HepG2 (cell line): ENCODE measurements around the gene GRB2. TPM values are rescaled to one million over a fixed set of nuclear protein-coding genes. Genes with fewer than 3 reads are reported as not detected.

Experiments
- HHEX ChIP-seq: IDR thresholded peaks from 2 replicates; pipeline ENCODE4 v1.6.1; 2016; ENCODE audit warnings: control low read depth
- HOXA9 ChIP-seq: sonication (generic); formaldehyde crosslinking; IDR thresholded peaks from 2 replicates; pipeline ENCODE4 v1.8.1; 2022; ENCODE audit warnings: missing genetic modification reagents, mild to moderate bottlenecking, moderate library complexity, borderline replicate concordance
- IKZF4 ChIP-seq: sonication (generic); formaldehyde crosslinking; IDR thresholded peaks from 2 replicates; pipeline ENCODE4 v1.5.1; 2020; ENCODE audit warnings: borderline replicate concordance, mild to moderate bottlenecking, low read depth, missing genetic modification reagents; ENCODE audit errors: not compliant biosample characterization
- KDM2A ChIP-seq: sonication (generic); formaldehyde crosslinking; IDR thresholded peaks from 2 replicates; pipeline ENCODE4 v1.4.0; 2020; ENCODE audit warnings: low read depth, missing genetic modification reagents, borderline replicate concordance
- KLF6 ChIP-seq: IDR thresholded peaks from 2 replicates; pipeline ENCODE4 v1.8.0; 2016; ENCODE audit warnings: missing biosample characterization, missing genetic modification reagents
- KLF9 ChIP-seq: IDR thresholded peaks from 2 replicates; pipeline ENCODE4 v1.6.1; 2016; ENCODE audit warnings: low read depth
- PITX1 ChIP-seq: sonication (generic); formaldehyde crosslinking; IDR thresholded peaks from 2 replicates; pipeline ENCODE4 v1.5.1; 2020; ENCODE audit warnings: mild to moderate bottlenecking, missing genetic modification reagents
- SALL2 ChIP-seq: sonication (generic); formaldehyde crosslinking; IDR thresholded peaks from 2 replicates; pipeline ENCODE4 v1.8.1; 2023; ENCODE audit warnings: mild to moderate bottlenecking, missing genetic modification reagents, inconsistent platforms
- TEAD3 ChIP-seq: optimal IDR thresholded peaks from 2 replicates; pipeline ENCODE3; 2016; ENCODE audit warnings: borderline replicate concordance
- TOPORS ChIP-seq: sonication (generic); formaldehyde crosslinking; IDR thresholded peaks from 2 replicates; pipeline ENCODE4 v1.8.0; 2023; ENCODE audit warnings: mild to moderate bottlenecking, missing genetic modification reagents
- ZFX ChIP-seq: sonication (generic); formaldehyde crosslinking; IDR thresholded peaks from 2 replicates; pipeline ENCODE4 v1.4.0; 2020; ENCODE audit warnings: mild to moderate bottlenecking, low read depth, missing genetic modification reagents, moderate library complexity
- ZNF292 ChIP-seq: sonication (generic); formaldehyde crosslinking; IDR thresholded peaks from 2 replicates; pipeline ENCODE4 v1.8.1; 2022; ENCODE audit warnings: mild to moderate bottlenecking, low read depth, missing genetic modification reagents, borderline replicate concordance
- ZNF333 ChIP-seq: sonication (generic); formaldehyde crosslinking; IDR thresholded peaks from 2 replicates; pipeline ENCODE4 v1.4.0; 2020; ENCODE audit warnings: mild to moderate bottlenecking, missing genetic modification reagents, borderline replicate concordance
- ZNF496 ChIP-seq: sonication (generic); formaldehyde crosslinking; IDR thresholded peaks from 2 replicates; pipeline ENCODE4 v1.8.1; 2023; ENCODE audit warnings: mild to moderate bottlenecking, moderate library complexity, missing genetic modification reagents; ENCODE audit not compliant: insufficient replicate concordance
- ZNF660 ChIP-seq: sonication (generic); formaldehyde crosslinking; IDR thresholded peaks from 2 replicates; pipeline ENCODE4 v1.5.1; 2020; ENCODE audit warnings: mild to moderate bottlenecking, low read depth, missing genetic modification reagents, borderline replicate concordance
- ZNF781 ChIP-seq: sonication (generic); formaldehyde crosslinking; IDR thresholded peaks from 2 replicates; pipeline ENCODE4 v1.5.1; 2020; ENCODE audit warnings: borderline replicate concordance, mild to moderate bottlenecking, missing genetic modification reagents; ENCODE audit errors: not compliant biosample characterization
- polyA plus RNA-seq, 8 experiments: library from polyadenylated mRNA; depleted of rRNA in 3 of 8; stranded (reverse) in 7 of 8; unstranded in 1 of 8; fragments of >200 nt; fragmentation: Illumina TruSeq in 4 of 8; extraction: Trizol in 4 of 8; gene quantifications; 2 replicates each; pipeline versions ENCODE4 v1.2.1 to v1.2.3, GENCODE V29; 2011 to 2016; ENCODE audit warnings: low read depth in 4 of 8, missing spikeins in 1 of 8, mixed read lengths in 1 of 8; ENCODE audit not compliant: insufficient read depth in 1 of 8
- total RNA-seq, 5 experiments: library from RNA; depleted of rRNA; stranded (reverse); fragments of >200 nt; fragmentation: Illumina TruSeq; extraction: Trizol; gene quantifications; 2 replicates each; pipeline ENCODE4 v1.2.3, GENCODE V29; 2016; ENCODE audit warnings: low read depth in 1 of 5
- TF ChIP-seq, protein P1 (sequence below): sonication (generic); formaldehyde crosslinking; IDR thresholded peaks from 2 replicates; pipeline ENCODE4 v1.8.0; 2022; ENCODE audit warnings: mild to moderate bottlenecking, missing genetic modification reagents
- TF ChIP-seq, protein P2 (sequence below): sonication (generic); formaldehyde crosslinking; IDR thresholded peaks from 2 replicates; pipeline ENCODE4 v1.5.0; 2020; ENCODE audit warnings: missing genetic modification reagents
- TF ChIP-seq, protein P3 (sequence below): sonication (generic); formaldehyde crosslinking; IDR thresholded peaks from 2 replicates; pipeline ENCODE4; 2020; ENCODE audit warnings: missing genetic modification reagents, mild to moderate bottlenecking, borderline replicate concordance
- TF ChIP-seq, protein P4 (sequence below): sonication (generic); formaldehyde crosslinking; IDR thresholded peaks from 2 replicates; pipeline ENCODE4 v1.5.1; 2020; ENCODE audit warnings: missing genetic modification reagents, mild to moderate bottlenecking, borderline replicate concordance
- TF ChIP-seq, protein P5 (sequence below): sonication (generic); formaldehyde crosslinking; IDR thresholded peaks from 2 replicates; pipeline ENCODE4 v1.4.0; 2020; ENCODE audit warnings: missing genetic modification reagents, mild to moderate bottlenecking, borderline replicate concordance

The GRB2 gene
- total and polyA plus RNA-seq, 2 of the 13 experiments (the other 11 are each of a cell fraction or from before 2014, with no cell fraction given) = 84.6 to 92.3 TPM

DNA sequence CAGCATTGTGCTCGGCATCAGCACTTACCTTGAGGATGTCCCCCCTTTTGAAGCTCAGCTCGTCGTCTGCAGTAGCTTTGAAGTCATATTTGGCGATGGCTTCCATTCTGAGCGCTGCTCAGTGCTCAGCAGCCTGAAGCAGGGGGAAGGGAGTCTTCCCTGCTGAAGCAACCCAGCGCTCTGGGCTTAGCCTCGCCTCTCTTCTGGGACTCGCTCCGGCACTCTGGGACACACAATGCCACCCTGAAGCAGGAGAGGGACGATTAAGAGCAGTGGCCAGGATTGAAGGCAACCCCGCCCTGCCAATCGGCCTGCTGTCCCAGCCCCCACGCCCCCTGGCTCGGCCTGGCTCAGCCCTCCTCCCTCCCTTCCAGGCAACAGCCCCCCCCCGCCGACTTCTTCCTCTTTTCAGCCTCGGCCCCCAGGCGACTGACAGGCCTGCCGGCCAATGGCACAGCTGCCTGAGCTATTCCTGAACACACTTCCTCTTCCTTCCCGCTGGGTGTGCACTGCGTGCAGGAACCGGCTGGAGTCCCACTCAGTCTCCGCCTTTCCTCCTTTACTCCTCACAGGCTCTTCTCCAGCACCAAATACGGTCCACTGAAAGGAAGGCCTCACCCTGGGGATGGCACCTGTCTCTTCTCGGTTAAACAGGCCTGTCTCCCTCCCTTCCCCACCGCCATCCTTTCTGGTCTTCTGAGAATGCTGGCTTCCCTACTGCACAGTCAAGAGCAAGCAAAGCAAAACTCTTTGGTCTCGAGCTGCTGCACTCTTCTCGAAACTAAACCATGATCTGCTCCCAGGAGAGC, 11.8 kb downstream of the GRB2 start (continued):
- TF ChIP-seq, protein P1, sequence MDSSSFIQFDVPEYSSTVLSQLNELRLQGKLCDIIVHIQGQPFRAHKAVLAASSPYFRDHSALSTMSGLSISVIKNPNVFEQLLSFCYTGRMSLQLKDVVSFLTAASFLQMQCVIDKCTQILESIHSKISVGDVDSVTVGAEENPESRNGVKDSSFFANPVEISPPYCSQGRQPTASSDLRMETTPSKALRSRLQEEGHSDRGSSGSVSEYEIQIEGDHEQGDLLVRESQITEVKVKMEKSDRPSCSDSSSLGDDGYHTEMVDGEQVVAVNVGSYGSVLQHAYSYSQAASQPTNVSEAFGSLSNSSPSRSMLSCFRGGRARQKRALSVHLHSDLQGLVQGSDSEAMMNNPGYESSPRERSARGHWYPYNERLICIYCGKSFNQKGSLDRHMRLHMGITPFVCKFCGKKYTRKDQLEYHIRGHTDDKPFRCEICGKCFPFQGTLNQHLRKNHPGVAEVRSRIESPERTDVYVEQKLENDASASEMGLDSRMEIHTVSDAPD = no peak
- TF ChIP-seq, protein P2, sequence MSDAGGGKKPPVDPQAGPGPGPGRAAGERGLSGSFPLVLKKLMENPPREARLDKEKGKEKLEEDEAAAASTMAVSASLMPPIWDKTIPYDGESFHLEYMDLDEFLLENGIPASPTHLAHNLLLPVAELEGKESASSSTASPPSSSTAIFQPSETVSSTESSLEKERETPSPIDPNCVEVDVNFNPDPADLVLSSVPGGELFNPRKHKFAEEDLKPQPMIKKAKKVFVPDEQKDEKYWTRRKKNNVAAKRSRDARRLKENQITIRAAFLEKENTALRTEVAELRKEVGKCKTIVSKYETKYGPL (CRISPR knock-in tag) = no peak
- 0 out of 2 replicates have a peak, but pooled peaks have one; percentile 10 for TF ChIP-seq TOPORS (CRISPR knock-in tag)
- peak; percentile 85; the same call in 1 of the 2 replicates for TF ChIP-seq KDM2A
- no peak for TF ChIP-seq ZNF660 (CRISPR knock-in tag)
- no peak for TF ChIP-seq HHEX
- TF ChIP-seq ZFX (CRISPR knock-in tag) = peak; percentile 96
- peak; percentile 79; the same call in 1 of the 2 replicates for TF ChIP-seq KLF9 (CRISPR knock-in tag)
- peak; percentile 15; the same call in 1 of the 2 replicates for TF ChIP-seq PITX1 (CRISPR knock-in tag)
- TF ChIP-seq, protein P3, sequence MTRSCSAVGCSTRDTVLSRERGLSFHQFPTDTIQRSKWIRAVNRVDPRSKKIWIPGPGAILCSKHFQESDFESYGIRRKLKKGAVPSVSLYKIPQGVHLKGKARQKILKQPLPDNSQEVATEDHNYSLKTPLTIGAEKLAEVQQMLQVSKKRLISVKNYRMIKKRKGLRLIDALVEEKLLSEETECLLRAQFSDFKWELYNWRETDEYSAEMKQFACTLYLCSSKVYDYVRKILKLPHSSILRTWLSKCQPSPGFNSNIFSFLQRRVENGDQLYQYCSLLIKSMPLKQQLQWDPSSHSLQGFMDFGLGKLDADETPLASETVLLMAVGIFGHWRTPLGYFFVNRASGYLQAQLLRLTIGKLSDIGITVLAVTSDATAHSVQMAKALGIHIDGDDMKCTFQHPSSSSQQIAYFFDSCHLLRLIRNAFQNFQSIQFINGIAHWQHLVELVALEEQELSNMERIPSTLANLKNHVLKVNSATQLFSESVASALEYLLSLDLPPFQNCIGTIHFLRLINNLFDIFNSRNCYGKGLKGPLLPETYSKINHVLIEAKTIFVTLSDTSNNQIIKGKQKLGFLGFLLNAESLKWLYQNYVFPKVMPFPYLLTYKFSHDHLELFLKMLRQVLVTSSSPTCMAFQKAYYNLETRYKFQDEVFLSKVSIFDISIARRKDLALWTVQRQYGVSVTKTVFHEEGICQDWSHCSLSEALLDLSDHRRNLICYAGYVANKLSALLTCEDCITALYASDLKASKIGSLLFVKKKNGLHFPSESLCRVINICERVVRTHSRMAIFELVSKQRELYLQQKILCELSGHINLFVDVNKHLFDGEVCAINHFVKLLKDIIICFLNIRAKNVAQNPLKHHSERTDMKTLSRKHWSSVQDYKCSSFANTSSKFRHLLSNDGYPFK (CRISPR knock-in tag) = peak; percentile 82; the same call in 1 of the 2 replicates
- no peak for TF ChIP-seq ZNF496 (CRISPR knock-in tag)
- TF ChIP-seq ZNF333 (CRISPR knock-in tag) = no peak
- TF ChIP-seq, protein P4, sequence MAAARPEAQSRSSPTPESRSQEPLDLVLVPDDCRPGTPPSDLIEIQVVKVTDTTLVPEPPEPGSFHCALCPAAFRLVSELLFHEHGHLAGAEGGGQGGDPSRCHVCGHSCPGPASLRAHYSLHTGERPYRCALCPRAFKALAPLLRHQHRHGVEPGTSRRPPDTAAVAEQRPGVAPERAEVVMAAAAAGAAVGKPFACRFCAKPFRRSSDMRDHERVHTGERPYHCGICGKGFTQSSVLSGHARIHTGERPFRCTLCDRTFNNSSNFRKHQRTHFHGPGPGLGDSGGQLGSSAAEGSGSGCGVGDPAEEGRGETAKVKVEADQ (CRISPR knock-in tag) = 0 out of 2 replicates have a peak, but pooled peaks have one; percentile 84
- TF ChIP-seq KLF6 (CRISPR knock-in tag) = peak; percentile 66; the same call in 1 of the 2 replicates
- TF ChIP-seq, protein P5, sequence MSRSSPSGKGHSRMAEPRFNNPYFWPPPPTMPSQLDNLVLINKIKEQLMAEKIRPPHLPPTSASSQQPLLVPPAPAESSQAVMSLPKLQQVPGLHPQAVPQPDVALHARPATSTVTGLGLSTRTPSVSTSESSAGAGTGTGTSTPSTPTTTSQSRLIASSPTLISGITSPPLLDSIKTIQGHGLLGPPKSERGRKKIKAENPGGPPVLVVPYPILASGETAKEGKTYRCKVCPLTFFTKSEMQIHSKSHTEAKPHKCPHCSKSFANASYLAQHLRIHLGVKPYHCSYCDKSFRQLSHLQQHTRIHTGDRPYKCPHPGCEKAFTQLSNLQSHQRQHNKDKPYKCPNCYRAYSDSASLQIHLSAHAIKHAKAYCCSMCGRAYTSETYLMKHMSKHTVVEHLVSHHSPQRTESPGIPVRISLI (CRISPR knock-in tag) = no peak; the same call in 1 of the 2 replicates
- TF ChIP-seq SALL2 (CRISPR knock-in tag) = peak; percentile 77
- peak; percentile 44 for TF ChIP-seq TEAD3 (CRISPR knock-in tag)
- TF ChIP-seq IKZF4 = peak; percentile 59
- peak; percentile 87 for TF ChIP-seq ZNF292 (CRISPR knock-in tag)
- TF ChIP-seq ZNF781 (CRISPR knock-in tag) = no peak
- peak; percentile 76; the same call in 1 of the 2 replicates for TF ChIP-seq HOXA9 (CRISPR knock-in tag)
